Endothelial cell of umbilical vein (primary cell): ENCODE measurements around the gene CEMIP.

Experiments
- CTCF ChIP-seq, 2 donors: IDR thresholded peaks; 1 replicate in 1 of 2; 2 replicates in 1 of 2; pipeline ENCODE4 v1.5.1; 2011; ENCODE audit warnings: low read length in 2 of 2, mild to moderate bottlenecking in 2 of 2, moderate library complexity in 2 of 2, control low read depth in 1 of 2, inconsistent platforms in 1 of 2, low read depth in 1 of 2; ENCODE audit not compliant: insufficient read depth in 1 of 2; ENCODE audit errors: extremely low read depth in 1 of 2
- EZH2 ChIP-seq: IDR thresholded peaks from 2 replicates; pipeline ENCODE4 v1.6.1; 2012; ENCODE audit warnings: borderline replicate concordance, low read depth, mild to moderate bottlenecking, moderate library complexity, low read length, inconsistent platforms; ENCODE audit not compliant: severe bottlenecking
- JUN ChIP-seq: IDR thresholded peaks from 2 replicates; pipeline ENCODE4 v1.6.1; 2011; ENCODE audit warnings: borderline replicate concordance, low read depth; ENCODE audit not compliant: insufficient read length, insufficient read depth
- POLR2A ChIP-seq: IDR thresholded peaks from 2 replicates; pipeline ENCODE4 v1.6.1; 2012; ENCODE audit warnings: low read depth, mild to moderate bottlenecking, control low read depth, low read length
- POLR2AphosphoS5 ChIP-seq: IDR thresholded peaks from 2 replicates; pipeline ENCODE4 v1.6.1; 2012; ENCODE audit warnings: low read depth, mild to moderate bottlenecking, control low read depth, low read length, moderate library complexity; ENCODE audit not compliant: insufficient read depth

GRCh38 chr15:80944818-80945217 lies 165.6 kb downstream of the CEMIP start:
- no peak for TF ChIP-seq CTCF (IDR thresholded peaks at IDR 0.05; ENCODE audit: extremely low read depth in 1 of 2, insufficient read depth in 1 of 2, low read depth in 1 of 2, low read length in 2 of 2)
- TF ChIP-seq POLR2A = no peak
- TF ChIP-seq POLR2AphosphoS5 = no peak
- TF ChIP-seq JUN = no peak
- TF ChIP-seq EZH2 = no peak
